ENCODE data around the gene MRPS21.

DNA sequence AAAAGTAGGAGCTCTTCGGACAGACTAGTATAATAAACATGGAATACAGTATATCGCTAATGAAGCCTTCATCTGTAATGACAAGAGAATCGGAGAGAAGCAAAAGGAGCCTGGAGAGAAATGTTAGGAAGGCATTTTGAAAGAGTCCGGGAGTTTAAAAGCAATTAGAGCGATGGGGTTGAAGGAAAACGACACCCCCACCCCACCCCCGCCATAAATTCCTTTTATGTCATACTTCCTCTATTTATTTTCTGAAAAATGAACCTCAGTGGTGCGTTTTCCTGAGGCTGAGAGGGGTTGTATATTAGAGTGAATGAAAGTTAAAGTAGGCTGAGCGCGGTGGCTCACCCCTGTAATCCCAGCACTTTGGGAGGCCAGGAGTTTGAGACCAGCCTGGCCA is 24.2 kb upstream of the MRPS21 start:
- TF ChIP-seq CTCF (conservative IDR thresholded peaks at IDR 0.05) = no peak
- TF ChIP-seq EZH2 (IDR thresholded peaks at IDR 0.05; ENCODE audit: low read depth) = no peak
